Gastroesophageal sphincter (tissue), 3 donors: Measurements from ENCODE around the gene LRRTM1.

ENCODE experiments used
- CTCF ChIP-seq, 4 experiments: fragments of 200-600 bp in 2 of 4; fragments of 450-650 bp in 2 of 4; sonication (generic) in 1 of 4; IDR thresholded peaks; one replicate each; pipeline ENCODE4 v1.5.1; 2017 to 2019; ENCODE audit warnings: antibody characterized with exemption in 4 of 4, mild to moderate bottlenecking in 2 of 4, moderate library complexity in 2 of 4
- EP300 ChIP-seq: sonication (generic); formaldehyde crosslinking; IDR thresholded peaks from one replicate; pipeline ENCODE4 v1.6.1; 2017; ENCODE audit warnings: antibody characterized with exemption, mild to moderate bottlenecking
- POLR2A ChIP-seq, 2 donors: fragments of 450-650 bp; IDR thresholded peaks; one replicate each; pipeline ENCODE4 v1.6.1; 2017; ENCODE audit warnings: antibody characterized with exemption in 2 of 2, mild to moderate bottlenecking in 2 of 2, moderate library complexity in 1 of 2
- POLR2AphosphoS5 ChIP-seq: sonication (generic); formaldehyde crosslinking; IDR thresholded peaks from one replicate; pipeline ENCODE4 v1.6.1; 2017; ENCODE audit warnings: antibody characterized with exemption

DNA sequence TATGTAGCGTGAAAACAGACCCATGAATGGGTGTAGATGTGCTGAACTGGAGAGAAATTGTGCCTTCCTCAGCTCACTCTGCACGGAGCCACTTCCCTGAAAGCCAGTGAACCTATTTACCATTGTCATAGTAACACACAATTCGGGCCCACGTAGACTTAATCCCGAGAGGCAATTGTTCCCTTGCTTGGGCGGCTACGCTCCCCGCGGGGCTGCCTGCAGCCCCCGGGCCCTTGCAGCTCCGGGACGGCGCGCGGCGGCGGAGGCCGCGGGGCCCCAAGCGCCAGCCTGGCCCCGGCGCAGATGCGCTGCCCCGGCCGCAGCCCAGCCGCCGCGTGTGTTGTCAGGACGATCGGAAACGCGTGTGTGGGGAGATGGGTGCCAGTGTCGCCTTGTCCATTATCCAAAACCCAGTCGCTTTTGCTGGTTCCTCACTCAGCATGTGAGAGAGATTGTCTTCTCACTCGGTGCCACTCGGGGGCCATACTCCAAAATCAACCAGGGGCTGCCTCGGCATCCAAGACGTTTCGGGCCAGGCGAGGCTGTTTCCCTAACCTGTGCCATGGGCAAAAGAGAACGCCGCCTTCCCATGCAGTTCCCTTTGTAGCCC is 17.9 kb upstream of the LRRTM1 start:
- TF ChIP-seq CTCF (IDR thresholded peaks at IDR 0.05) (no peak), EP300 (no peak), POLR2AphosphoS5 (no peak), POLR2A (IDR thresholded peaks at IDR 0.05) (no peak)
